Vagina (tissue), 2 donors: ENCODE measurements around the gene PUS10.
"Not testable (repeated sequence)": the region's sequence is repeated elsewhere in the genome, so short reads cannot be mapped to it uniquely, and the experiment has no call there.

ENCODE experiments used
- POLR2A ChIP-seq, 2 donors: fragments of 450-650 bp; IDR thresholded peaks; one replicate each; pipeline ENCODE4 v1.6.1; 2017; ENCODE audit warnings: antibody characterized with exemption in 2 of 2, mild to moderate bottlenecking in 2 of 2, moderate library complexity in 2 of 2
- TF ChIP-seq, protein P1 (sequence below), 3 experiments: fragments of 450-650 bp in 2 of 3; fragments of 200-600 bp in 1 of 3; sonication (generic) in 1 of 3; IDR thresholded peaks; one replicate each; pipeline ENCODE4 v1.5.1; 2017 to 2019; ENCODE audit warnings: antibody characterized with exemption in 3 of 3, mild to moderate bottlenecking in 2 of 3, moderate library complexity in 2 of 3

DNA sequence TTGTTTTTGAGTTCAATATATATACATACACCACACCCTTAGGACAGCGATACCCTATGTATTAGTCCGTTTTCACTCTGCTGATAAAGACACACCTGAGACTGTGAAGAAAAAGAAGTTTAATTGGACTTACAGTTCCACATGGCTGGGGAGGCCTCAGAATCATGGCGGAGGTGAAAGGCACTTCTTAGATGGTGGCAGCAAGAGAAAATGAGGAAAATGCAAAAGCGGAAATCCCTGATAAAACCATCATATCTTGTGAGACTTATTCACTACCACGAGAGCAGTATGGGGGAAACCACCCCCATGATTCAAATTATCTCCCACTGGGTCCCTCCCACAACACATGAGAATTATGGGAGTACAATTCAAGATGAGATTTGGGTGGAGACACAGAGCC, 112.2 kb downstream of the PUS10 start:
- TF ChIP-seq, protein P1, sequence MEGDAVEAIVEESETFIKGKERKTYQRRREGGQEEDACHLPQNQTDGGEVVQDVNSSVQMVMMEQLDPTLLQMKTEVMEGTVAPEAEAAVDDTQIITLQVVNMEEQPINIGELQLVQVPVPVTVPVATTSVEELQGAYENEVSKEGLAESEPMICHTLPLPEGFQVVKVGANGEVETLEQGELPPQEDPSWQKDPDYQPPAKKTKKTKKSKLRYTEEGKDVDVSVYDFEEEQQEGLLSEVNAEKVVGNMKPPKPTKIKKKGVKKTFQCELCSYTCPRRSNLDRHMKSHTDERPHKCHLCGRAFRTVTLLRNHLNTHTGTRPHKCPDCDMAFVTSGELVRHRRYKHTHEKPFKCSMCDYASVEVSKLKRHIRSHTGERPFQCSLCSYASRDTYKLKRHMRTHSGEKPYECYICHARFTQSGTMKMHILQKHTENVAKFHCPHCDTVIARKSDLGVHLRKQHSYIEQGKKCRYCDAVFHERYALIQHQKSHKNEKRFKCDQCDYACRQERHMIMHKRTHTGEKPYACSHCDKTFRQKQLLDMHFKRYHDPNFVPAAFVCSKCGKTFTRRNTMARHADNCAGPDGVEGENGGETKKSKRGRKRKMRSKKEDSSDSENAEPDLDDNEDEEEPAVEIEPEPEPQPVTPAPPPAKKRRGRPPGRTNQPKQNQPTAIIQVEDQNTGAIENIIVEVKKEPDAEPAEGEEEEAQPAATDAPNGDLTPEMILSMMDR (IDR thresholded peaks at IDR 0.05) = not testable (repeated sequence)
- TF ChIP-seq POLR2A (IDR thresholded peaks at IDR 0.05) = not testable (repeated sequence)
